GM13977 (cell line): ENCODE data around the gene DLGAP4.

ENCODE experiments used
- DNase-seq: peaks from one replicate; pipeline ENCODE4 v3.0.0; 2012; ENCODE audit warnings: low spot score
- CTCF ChIP-seq: IDR thresholded peaks from 2 replicates; pipeline ENCODE4 v1.5.1; 2012; ENCODE audit warnings: mild to moderate bottlenecking, control low read depth; ENCODE audit not compliant: insufficient read depth; ENCODE audit errors: extremely low read depth, missing control alignments
- in situ Hi-C: fragments of 300-500 bp; cut with MboI; formaldehyde crosslinking; loops from one replicate; pipeline ENCODE4 v1.12.0; 2022; ENCODE audit warnings: low sequenced_read_pairs, low pct_unique_long_range_greater_than_20kb, mixed read lengths, inconsistent platforms; ENCODE audit not compliant: unreplicated experiment

Gene DLGAP4

DNA sequence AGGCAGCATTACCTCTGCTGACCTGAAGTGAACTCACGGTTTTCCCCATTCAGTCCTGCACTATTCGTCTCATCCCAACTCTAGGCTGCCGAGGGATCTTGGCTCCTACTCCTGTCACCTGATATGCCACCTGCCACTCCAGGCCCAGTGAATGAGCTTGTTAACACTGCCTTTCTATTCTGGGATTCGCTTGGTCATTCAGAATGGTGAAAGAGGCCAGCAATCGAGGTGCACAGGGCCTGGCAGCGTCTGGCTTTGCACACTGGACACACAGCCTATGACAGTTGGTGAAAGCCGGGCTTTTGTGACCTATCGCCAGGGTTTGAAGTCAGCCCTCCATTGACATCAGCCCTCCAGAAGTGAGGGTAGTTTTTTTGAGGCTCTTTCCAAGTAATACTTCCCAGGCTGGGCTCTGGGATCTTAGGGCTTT is 175.9 kb downstream of the DLGAP4 start:
- TF ChIP-seq CTCF: no peak
- no peak for DNase-seq
- in situ Hi-C loops: no loop called here

DNA sequence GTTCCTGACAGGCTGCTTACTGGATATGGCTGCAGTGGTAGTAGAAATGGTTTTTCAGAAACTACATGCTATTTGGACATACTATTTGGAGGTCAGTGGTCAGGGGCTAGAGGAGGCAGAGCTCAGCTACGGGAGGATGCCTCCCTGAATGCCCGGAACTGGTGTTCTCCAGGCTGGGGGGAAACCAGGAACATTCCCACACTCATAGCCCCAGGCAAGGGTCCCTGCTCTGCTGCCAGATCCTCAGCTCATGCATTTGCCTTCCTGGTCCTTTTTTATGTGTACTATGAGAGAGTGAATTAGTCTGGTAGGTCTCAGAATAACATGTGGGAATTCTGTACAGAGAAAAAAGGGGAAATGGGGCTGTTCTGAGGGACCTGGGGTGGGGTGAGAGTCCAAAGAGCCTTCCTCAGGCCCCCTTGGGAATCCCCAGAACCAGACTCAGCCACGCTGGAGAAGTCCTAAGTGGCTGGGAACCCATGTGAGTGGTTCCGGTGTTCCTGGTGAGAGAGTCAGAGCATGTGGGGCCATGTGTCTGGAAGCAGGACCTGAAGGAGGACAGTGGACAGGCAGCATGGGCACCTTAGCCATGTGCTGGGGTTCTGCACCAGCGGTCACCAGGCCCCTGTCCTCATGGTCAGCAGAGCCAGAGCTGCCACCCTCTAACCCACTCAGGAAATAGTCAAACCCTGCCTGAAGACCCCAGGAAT is 177.2 kb downstream of the DLGAP4 start:
- no peak for DNase-seq
- in situ Hi-C loops: no loop called here
- TF ChIP-seq CTCF: no peak

- in situ Hi-C loops: no loop called here
- DNase-seq: no peak
- TF ChIP-seq CTCF: no peak
Measured at GRCh38 chr20:36483919-36484808, 178.0 kb downstream of the DLGAP4 start.

DNA sequence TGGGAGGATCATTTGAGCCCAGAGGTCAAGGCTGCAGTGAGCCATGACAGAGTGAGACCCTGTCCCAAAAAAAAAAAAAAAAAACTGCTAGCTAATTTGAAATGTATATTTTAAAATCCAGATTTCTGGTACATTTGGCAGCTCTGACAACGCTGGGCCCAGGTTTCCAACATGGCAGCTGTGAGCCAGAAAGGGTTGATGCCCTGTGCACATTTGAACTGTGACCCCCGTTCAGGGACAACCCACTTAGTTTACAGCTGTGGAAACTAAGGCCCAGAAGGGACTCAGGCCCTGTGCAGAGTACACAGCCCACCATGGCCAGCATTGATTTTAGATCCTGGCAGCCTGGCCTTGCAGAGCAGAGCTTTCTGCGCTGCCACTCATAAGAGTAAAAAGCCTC is 179.1 kb downstream of the DLGAP4 start:
- in situ Hi-C loops: no loop called here

DNA sequence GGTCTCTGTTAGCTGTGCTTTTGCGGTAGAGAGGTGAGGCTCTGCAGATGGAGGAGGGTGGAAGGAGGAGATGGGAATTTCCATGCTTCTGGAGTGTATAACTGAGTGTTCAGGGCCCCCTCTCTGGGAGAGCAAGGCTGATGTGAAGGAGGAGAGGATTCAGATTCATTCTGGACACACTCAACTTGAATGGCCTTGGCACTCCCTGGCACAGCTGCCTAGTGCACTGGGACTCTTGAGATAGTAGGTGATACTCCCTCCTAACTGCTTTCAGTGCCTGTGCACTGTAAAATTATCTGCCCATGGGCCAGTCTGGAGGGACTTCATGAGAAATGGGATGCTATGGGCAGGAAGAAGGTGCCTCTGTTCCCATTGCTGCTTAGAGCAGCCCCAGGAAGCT is 180.9 kb downstream of the DLGAP4 start:
- TF ChIP-seq CTCF: no peak
- in situ Hi-C loops: no loop called here
- no peak for DNase-seq

More for the DNA sequence above, 179.1 kb downstream of the DLGAP4 start:
- no peak for DNase-seq
- no peak for TF ChIP-seq CTCF

DNA sequence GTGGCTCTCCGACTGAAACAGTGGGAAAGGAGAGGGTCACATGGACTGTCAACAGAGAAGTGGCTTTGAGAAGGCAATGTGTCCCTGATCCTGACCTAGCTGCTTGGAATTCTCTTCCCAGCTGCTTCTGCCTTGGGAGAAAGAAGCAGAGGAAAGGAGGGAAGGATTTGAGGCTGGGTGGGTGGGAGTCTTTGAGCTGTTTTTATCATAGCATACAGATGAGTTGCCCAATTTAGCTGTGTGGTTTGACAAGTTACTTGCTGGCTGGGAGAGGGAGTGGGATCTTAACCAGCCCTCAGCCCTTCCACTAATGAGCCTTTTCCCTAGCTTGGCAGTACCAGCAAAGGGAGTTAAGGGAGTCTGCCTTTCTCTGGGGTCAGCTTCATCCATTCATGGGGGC is 184.1 kb downstream of the DLGAP4 start:
- in situ Hi-C loops: no loop called here
- DNase-seq: no peak
- no peak for TF ChIP-seq CTCF
